ENCODE data around the gene SSC5D. TPM values are rescaled to one million over a fixed set of nuclear protein-coding genes. Genes with fewer than 3 reads are reported as not detected.

SSC5D gene
- total and polyA plus RNA-seq, 2 of the 4 experiments (the other 2 are of a cell fraction) = 1.4 to 19.1 TPM

DNA sequence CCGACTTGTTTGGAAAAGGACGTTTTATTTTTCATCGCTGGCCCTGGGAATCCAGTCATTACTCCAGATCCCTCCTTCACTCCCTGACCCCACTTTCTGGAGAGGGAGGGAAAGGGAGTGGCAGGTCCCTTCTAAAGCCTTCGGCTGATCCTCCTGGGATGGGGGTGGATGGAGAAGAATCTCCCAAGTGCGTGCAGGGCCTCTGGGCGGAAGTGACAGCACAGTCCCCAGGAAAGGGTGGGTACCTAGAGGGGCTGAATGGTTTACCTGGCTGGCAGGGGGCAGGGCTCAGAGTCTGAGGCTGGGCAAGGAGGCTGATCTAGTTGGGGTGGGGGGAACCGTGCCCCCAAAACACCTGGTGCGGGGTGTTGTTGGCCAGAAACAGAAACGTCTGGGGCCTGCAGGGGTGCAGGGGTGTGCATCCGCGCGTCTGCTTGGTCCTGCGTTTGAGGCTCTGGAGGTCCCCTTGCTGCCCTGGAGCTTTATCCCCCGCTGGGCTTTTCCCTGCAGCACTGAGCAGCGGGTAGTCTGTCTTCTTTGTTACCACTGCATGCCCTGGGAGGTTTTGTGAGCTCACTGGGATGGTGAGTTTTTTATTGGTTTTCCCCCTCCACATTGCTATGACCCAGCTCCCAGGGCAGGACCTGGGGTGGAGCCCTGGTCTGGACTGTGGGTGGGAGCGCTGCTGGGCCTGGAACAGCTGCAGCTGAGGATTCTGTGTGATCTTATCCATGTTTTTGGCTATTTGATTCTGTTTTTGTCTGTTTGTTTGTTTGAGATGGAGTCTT, 14.8 kb upstream of the SSC5D start:
- Histone ChIP-seq H3K79me1 (ENCODE audit: low read depth in 1 of 2, low read length in 2 of 2) (peaks cover 9 to 20% of the 10 kb centered on the region in 2 experiments; a peak in 3 of 4 replicates), H2BK15ac (ENCODE audit: low read depth, low read length) (no peak overlapping the region), H4K8ac (ENCODE audit: low read depth in 2 of 2, low read length in 2 of 2) (peak overlapping the region in 1 of 2 experiments; percentile 38; a peak in 3 of 4 replicates), H3K27ac (ENCODE audit: insufficient read depth, low read length) (no peak overlapping the region), H3K14ac (replicated peaks; ENCODE audit: low read depth, low read length) (no peak overlapping the region), H3K4me2 (ENCODE audit: low read depth, low read length) (no peak overlapping the region), H3K9me1 (ENCODE audit: insufficient read depth, low read length) (peaks cover 12% of the 10 kb centered on the region), H3K18ac (ENCODE audit: low read depth, low read length) (no peak overlapping the region), H2BK120ac (ENCODE audit: low read depth, low read length) (peak overlapping the region; percentile 1; the same call in 1 of the 2 replicates), H4K20me1 (ENCODE audit: insufficient read depth, low read length) (no peaks in the 10 kb centered on the region; the same call in 1 of the 2 replicates), H3K9me3 (ENCODE audit: control insufficient read depth, insufficient read depth, low read length) (no peaks in the 10 kb centered on the region), H3K27me3 (ENCODE audit: control insufficient read depth, insufficient read depth, low read length) (no peaks in the 10 kb centered on the region), H3K9ac (ENCODE audit: low read depth, low read length) (no peak overlapping the region), H4K5ac (ENCODE audit: low read depth, low read length) (no peak overlapping the region), H2BK5ac (ENCODE audit: low read depth, low read length, poor library complexity, severe bottlenecking) (no peak overlapping the region), H3K56ac (ENCODE audit: extremely low read depth, insufficient read depth, low read length) (no peak overlapping the region), H3K4ac (ENCODE audit: low read depth, low read length) (0 out of 2 replicates have a peak overlapping the region, but pooled peaks have one; percentile 19), H2AK9ac (replicated peaks; ENCODE audit: low read depth, low read length, poor library complexity) (peak overlapping the region; percentile 90), H3K36me3 (ENCODE audit: control insufficient read depth, insufficient read depth, low read length) (no peaks in the 10 kb centered on the region), H3K4me1 (ENCODE audit: control insufficient read depth, insufficient read depth, low read length) (peaks cover 9% of the 10 kb centered on the region), H2AFZ (replicated peaks; ENCODE audit: low read length, poor library complexity) (peak overlapping the region; percentile 58), H2BK20ac (ENCODE audit: low read depth, low read length) (no peak overlapping the region), H2AK5ac (ENCODE audit: low read depth, low read length) (no peak overlapping the region; the same call in 1 of the 2 replicates), H3K23ac (ENCODE audit: low read depth, low read length) (no peak overlapping the region), H4K91ac (ENCODE audit: insufficient read depth, low read depth, low read length) (no peak overlapping the region), H3K4me3 (ENCODE audit: insufficient read depth, low read depth, low read length) (no peak overlapping the region)
- BruUV-seq (replicated peaks) = no TSS peak
- in situ Hi-C loops (cut with MboI; ENCODE audit: low sequenced_read_pairs) (no loop called here), intact Hi-C loops (cut with micrococcal nuclease) (no loop called here), dilution Hi-C loops (cut with HindIII; ENCODE audit: low sequenced_read_pairs, unreplicated experiment) (no loop called here)
- no peak for DNase-seq
- ATAC-seq (ENCODE audit: low read depth) = no peak
- 59% methylated on average over 4 of the region's 16 CpGs; no CpG with 5 or more reads in 1 of the 2 experiments for WGBS, 2 experiments (ENCODE audit: extremely low coverage in 2 of 2, insufficient read length in 1 of 2)
- ChIA-PET POLR2A (ENCODE audit: unreplicated experiment) (no interaction called here), CTCF (no interaction called here)
- TF ChIP-seq CTCF (conservative IDR thresholded peaks at IDR 0.05; ENCODE audit: low read depth, low read length) (no peak), CHD1 (IDR thresholded peaks at IDR 0.05; ENCODE audit: low read depth, low read length) (no peak)

All from IMR-90 (cell line).